ENCODE measurements around the gene CCDC14.

CCDC14 gene

DNA sequence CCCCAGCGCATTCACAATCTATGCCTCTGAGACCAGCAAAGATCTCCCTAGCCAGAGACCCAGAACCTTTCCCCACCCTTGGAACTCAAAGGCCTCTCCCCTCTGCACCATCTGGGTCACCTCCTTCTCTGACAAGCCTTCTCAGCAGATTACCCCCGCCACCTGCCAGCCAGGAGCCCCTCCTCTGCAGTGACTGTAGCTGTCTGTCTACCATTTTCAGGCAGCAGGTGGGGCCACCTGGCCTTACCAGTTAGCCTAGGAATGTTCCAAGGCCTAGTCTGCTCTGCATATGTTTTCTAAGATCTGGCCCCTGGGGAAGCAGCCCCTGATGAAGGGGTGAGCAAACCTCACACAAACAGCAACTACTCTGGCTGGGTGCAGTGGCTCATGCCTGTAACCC, 79.3 kb downstream of the CCDC14 start:
- TF ChIP-seq, protein P1, sequence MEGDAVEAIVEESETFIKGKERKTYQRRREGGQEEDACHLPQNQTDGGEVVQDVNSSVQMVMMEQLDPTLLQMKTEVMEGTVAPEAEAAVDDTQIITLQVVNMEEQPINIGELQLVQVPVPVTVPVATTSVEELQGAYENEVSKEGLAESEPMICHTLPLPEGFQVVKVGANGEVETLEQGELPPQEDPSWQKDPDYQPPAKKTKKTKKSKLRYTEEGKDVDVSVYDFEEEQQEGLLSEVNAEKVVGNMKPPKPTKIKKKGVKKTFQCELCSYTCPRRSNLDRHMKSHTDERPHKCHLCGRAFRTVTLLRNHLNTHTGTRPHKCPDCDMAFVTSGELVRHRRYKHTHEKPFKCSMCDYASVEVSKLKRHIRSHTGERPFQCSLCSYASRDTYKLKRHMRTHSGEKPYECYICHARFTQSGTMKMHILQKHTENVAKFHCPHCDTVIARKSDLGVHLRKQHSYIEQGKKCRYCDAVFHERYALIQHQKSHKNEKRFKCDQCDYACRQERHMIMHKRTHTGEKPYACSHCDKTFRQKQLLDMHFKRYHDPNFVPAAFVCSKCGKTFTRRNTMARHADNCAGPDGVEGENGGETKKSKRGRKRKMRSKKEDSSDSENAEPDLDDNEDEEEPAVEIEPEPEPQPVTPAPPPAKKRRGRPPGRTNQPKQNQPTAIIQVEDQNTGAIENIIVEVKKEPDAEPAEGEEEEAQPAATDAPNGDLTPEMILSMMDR (IDR thresholded peaks at IDR 0.05): no peak
- no peak for TF ChIP-seq ZFX (IDR thresholded peaks at IDR 0.05; ENCODE audit: borderline replicate concordance)

DNA sequence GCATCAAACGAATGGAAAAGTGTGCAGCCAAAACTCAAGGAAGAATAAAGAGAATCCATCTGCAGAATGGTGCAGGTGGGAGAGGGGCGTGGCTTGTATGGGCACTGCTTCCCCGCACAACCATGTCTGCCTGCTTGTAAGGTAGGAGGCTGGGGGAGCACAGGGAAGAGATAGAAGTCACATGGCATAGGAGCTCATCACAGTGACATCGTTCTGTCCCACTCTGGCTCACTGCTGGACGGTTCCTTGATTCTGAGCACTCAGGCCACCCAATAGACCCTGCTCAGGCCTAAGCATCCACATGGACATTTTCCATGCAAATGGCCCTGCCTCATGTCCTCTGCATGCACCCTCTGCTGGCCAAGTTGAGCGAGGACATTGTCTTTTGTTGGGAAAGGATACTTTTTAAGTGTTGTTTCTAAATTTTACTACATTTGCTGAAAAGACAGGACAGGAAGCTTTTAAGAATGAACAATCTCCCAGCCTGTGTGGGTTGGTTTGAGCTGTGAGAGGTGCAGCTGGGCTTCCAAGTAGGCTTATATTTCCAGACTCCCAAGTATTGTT, 79.9 kb downstream of the CCDC14 start:
- H3K27ac ChIP-seq: no peak overlapping the region
- no peak for TF ChIP-seq ZFX (IDR thresholded peaks at IDR 0.05; ENCODE audit: borderline replicate concordance)
- TF ChIP-seq, protein P1 (IDR thresholded peaks at IDR 0.05): peak; percentile 66

More for the DNA sequence above, 79.3 kb downstream of the CCDC14 start:
- no peak overlapping the region for H3K27ac ChIP-seq

DNA sequence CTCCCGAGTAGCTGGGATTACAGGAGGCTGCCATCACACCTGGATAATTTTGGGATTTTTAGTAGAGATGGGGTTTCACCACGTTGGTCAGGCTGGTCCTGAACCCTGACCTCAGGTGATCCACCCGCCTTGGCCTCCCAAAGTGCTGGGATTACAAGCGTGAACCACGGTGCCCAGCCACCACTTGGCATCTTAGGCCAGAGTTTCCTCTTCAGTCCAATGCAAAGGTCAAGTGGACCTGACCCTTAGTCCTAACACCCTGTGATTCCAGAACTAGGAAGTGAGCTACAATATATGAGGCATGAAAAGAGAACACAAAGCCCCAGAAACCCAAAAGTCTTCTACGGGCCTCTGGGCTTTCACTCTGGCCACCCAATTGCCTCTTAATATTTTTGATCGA, 82.2 kb downstream of the CCDC14 start:
- no peak for TF ChIP-seq ZFX (IDR thresholded peaks at IDR 0.05; ENCODE audit: borderline replicate concordance)
- TF ChIP-seq, protein P1 (IDR thresholded peaks at IDR 0.05): no peak
- no peak overlapping the region for H3K27ac ChIP-seq

DNA sequence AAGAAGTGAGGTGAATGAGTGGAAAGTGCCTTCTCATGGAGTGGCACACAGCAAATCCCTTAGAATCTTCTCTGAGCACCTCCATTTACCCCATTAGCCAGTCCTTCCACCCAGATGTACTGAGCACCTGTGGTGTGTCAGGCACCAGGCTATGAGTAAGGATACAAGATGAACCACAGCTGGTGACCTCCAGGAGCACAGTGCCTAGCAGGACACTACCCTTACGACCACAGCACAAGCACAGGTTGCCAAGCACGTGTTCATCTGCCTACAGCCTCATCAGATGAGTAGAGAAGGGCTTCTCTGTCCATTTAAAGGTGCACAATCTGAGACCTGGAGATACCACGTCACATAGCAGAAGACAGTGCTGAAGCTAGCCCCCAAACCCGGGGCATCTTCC, 83.1 kb downstream of the CCDC14 start:
- TF ChIP-seq, protein P1 (IDR thresholded peaks at IDR 0.05): no peak
- TF ChIP-seq ZFX (IDR thresholded peaks at IDR 0.05; ENCODE audit: borderline replicate concordance): no peak
- H3K27ac ChIP-seq: no peak overlapping the region

DNA sequence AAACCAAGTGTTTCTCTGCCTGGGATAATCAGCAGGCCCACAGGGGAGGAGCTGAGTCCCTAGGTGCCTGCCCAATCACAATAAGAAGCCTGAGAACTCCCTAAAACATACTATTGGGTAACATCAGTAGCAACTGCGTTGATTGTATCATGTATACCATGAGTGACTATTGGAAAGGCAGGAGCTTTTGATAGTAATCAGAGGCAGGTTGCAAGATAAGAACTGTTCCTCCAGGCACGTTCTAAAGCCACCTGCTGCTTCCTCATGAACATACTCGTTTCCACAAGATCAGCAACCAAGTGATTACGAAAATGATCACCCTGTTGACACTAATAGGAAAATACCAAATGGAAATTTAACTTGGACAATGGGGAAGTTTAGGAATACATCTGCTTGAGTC, 83.6 kb downstream of the CCDC14 start:
- no peak overlapping the region for H3K27ac ChIP-seq
- TF ChIP-seq ZFX (IDR thresholded peaks at IDR 0.05; ENCODE audit: borderline replicate concordance): no peak

DNA sequence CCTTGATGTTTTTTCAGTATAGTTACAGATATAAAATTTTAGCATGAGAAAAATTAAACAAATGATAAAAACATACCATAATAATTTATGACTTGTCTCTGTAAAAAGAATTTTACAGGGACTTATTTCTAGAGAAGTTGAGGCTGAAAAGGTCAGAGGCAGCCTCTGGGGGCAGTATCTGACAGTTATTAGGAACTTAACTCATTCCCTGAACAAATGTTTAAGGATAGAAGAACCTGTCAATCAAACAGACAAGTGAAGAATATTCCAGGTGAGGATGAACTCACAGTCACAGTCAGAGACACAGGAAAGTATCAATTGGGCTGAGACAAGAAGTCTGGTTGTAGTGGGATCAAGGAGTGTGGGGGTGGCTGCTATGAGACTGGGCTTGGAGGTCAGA, 84.2 kb downstream of the CCDC14 start:
- TF ChIP-seq ZFX (IDR thresholded peaks at IDR 0.05; ENCODE audit: borderline replicate concordance): no peak
- TF ChIP-seq, protein P1 (IDR thresholded peaks at IDR 0.05): peak; percentile 68
- no peak overlapping the region for H3K27ac ChIP-seq

DNA sequence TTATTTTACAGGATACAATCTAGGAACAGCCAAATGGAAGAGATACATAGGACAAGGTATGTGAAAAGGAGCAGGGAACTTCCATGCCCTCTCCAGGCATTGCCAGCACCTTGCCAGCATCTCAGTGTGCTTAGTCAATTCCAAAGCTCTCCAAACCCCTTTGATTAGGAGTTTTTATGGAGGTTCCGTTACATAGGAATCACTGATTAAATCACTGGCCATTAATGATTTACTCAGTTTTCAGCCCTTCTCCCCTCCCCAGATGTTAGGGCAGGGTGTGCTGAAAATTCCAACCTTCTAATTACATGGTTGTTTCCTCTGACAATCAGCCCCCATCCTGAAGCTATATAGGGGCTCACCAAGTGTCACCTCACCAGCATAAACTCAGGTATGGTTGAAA, 88.4 kb downstream of the CCDC14 start:
- TF ChIP-seq, protein P1 (IDR thresholded peaks at IDR 0.05): no peak
- TF ChIP-seq ZFX (IDR thresholded peaks at IDR 0.05; ENCODE audit: borderline replicate concordance): no peak
- no peak overlapping the region for H3K27ac ChIP-seq

DNA sequence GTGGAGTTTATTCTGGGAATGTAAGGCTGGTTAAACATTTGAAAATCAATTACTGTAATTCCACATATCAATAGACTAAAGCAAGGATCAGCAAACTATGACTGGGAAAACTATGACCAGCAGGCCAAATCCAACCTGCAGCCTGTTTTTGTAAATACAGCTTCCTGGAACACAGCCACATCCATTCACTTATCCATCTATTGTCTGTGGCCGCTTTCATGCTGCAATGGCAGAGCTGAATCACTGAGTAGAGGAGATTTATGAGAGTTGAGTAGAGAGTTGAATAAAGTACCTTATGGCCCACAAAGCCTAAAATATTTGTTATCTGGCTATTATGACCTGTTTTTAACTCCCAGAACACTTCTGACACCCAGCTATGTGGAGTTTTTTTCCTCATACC, 89.1 kb downstream of the CCDC14 start:
- no peak for TF ChIP-seq ZFX (IDR thresholded peaks at IDR 0.05; ENCODE audit: borderline replicate concordance)
- TF ChIP-seq, protein P1 (IDR thresholded peaks at IDR 0.05): no peak
- no peak overlapping the region for H3K27ac ChIP-seq

Measured in 22Rv1 (cell line).